ENCODE data around the gene CCDC148. TPM values are rescaled to one million over a fixed set of nuclear protein-coding genes. Genes with fewer than 3 reads are reported as not detected.
"Not testable (repeated sequence)": the region's sequence is repeated elsewhere in the genome, so short reads cannot be mapped to it uniquely, and the experiment has no call there.

CCDC148 gene
- total RNA-seq, 1 donor from 2014 or later = 2.4 TPM

- no peak overlapping the region for H3K9ac ChIP-seq (ENCODE audit: low read length)
- no peak overlapping the region for H3K27ac ChIP-seq (ENCODE audit: low read depth, low read length)
- FAIRE-seq = no peak
- no peaks in the 10 kb centered on the region for H4K20me1 ChIP-seq (ENCODE audit: insufficient read depth, low read length)
- TF ChIP-seq CTCF (IDR thresholded peaks at IDR 0.05; ENCODE audit: insufficient read depth, low read depth, low read length) = no peak
- no peak for TF ChIP-seq EZH2 (IDR thresholded peaks at IDR 0.05; ENCODE audit: insufficient read depth, low read length)
- no peaks in the 10 kb centered on the region for H3K79me2 ChIP-seq (ENCODE audit: insufficient read depth, low read length)
- H3K9me3 ChIP-seq (ENCODE audit: insufficient read depth, low read depth, low read length) = no peaks in the 10 kb centered on the region
- Mint-ChIP-seq H3K4me1 (ENCODE audit: low read depth, unreplicated experiment) (no peaks in the 10 kb centered on the region), H3K27ac (ENCODE audit: unreplicated experiment) (no peak overlapping the region), H3K27me3 (ENCODE audit: low read depth, unreplicated experiment) (no peaks in the 10 kb centered on the region), H3K4me3 (ENCODE audit: unreplicated experiment) (no peak overlapping the region), H3K9me3 (ENCODE audit: unreplicated experiment) (no peaks in the 10 kb centered on the region), H3K36me3 (ENCODE audit: low read depth, unreplicated experiment) (no peaks in the 10 kb centered on the region)
- no peak for DNase-seq (ENCODE audit: low read depth)
- no peaks in the 10 kb centered on the region for H3K36me3 ChIP-seq (ENCODE audit: insufficient read depth, low read length)
- no peak overlapping the region for H3K4me2 ChIP-seq (ENCODE audit: low read length)
- H3K4me1 ChIP-seq (ENCODE audit: insufficient read depth, low read length) = no peaks in the 10 kb centered on the region
- no peak overlapping the region for H2AFZ ChIP-seq (ENCODE audit: low read depth, low read length)
- H3K4me3 ChIP-seq (ENCODE audit: insufficient read depth, low read depth, low read length) = no peak overlapping the region
- no peaks in the 10 kb centered on the region for H3K27me3 ChIP-seq (ENCODE audit: insufficient read depth, low read length)
Observed at GRCh38 chr2:158443606-158444005, 12.9 kb downstream of the CCDC148 start.

- not testable (repeated sequence) for H3K9me3 ChIP-seq (ENCODE audit: insufficient read depth, low read depth, low read length); H3K9ac ChIP-seq (ENCODE audit: low read length); FAIRE-seq; H3K27ac Mint-ChIP-seq (ENCODE audit: unreplicated experiment); H3K4me1 ChIP-seq (ENCODE audit: insufficient read depth, low read length); H3K4me3 ChIP-seq (ENCODE audit: insufficient read depth, low read depth, low read length); H4K20me1 ChIP-seq (ENCODE audit: insufficient read depth, low read length); H3K36me3 ChIP-seq (ENCODE audit: insufficient read depth, low read length); H3K4me1 Mint-ChIP-seq (ENCODE audit: low read depth, unreplicated experiment); H3K36me3 Mint-ChIP-seq (ENCODE audit: low read depth, unreplicated experiment); H3K27ac ChIP-seq (ENCODE audit: low read depth, low read length); H3K79me2 ChIP-seq (ENCODE audit: insufficient read depth, low read length); H3K4me3 Mint-ChIP-seq (ENCODE audit: unreplicated experiment); H3K4me2 ChIP-seq (ENCODE audit: low read length); H2AFZ ChIP-seq (ENCODE audit: low read depth, low read length); DNase-seq (ENCODE audit: low read depth); H3K27me3 ChIP-seq (ENCODE audit: insufficient read depth, low read length); H3K27me3 Mint-ChIP-seq (ENCODE audit: low read depth, unreplicated experiment)
- H3K9me3 Mint-ChIP-seq (ENCODE audit: unreplicated experiment) = peaks cover 11% of the 10 kb centered on the region
Observed at GRCh38 chr2:158439062-158439461, 17.5 kb downstream of the CCDC148 start.

- peaks cover 16% of the 10 kb centered on the region for H3K9me3 Mint-ChIP-seq (ENCODE audit: unreplicated experiment)
- H3K36me3 Mint-ChIP-seq (ENCODE audit: low read depth, unreplicated experiment); H3K27me3 ChIP-seq (ENCODE audit: insufficient read depth, low read length); H3K36me3 ChIP-seq (ENCODE audit: insufficient read depth, low read length); H2AFZ ChIP-seq (ENCODE audit: low read depth, low read length); H3K4me1 Mint-ChIP-seq (ENCODE audit: low read depth, unreplicated experiment); H3K27ac Mint-ChIP-seq (ENCODE audit: unreplicated experiment); H3K79me2 ChIP-seq (ENCODE audit: insufficient read depth, low read length); H3K4me1 ChIP-seq (ENCODE audit: insufficient read depth, low read length); H3K4me3 ChIP-seq (ENCODE audit: insufficient read depth, low read depth, low read length); H4K20me1 ChIP-seq (ENCODE audit: insufficient read depth, low read length); FAIRE-seq; H3K9me3 ChIP-seq (ENCODE audit: insufficient read depth, low read depth, low read length); H3K27ac ChIP-seq (ENCODE audit: low read depth, low read length); H3K9ac ChIP-seq (ENCODE audit: low read length); H3K27me3 Mint-ChIP-seq (ENCODE audit: low read depth, unreplicated experiment); H3K4me3 Mint-ChIP-seq (ENCODE audit: unreplicated experiment); H3K4me2 ChIP-seq (ENCODE audit: low read length); DNase-seq (ENCODE audit: low read depth): not testable (repeated sequence)
Observed at GRCh38 chr2:158433716-158434115, 22.8 kb downstream of the CCDC148 start.

- no peaks in the 10 kb centered on the region for H3K36me3 ChIP-seq (ENCODE audit: insufficient read depth, low read length)
- no peaks in the 10 kb centered on the region for H3K27me3 ChIP-seq (ENCODE audit: insufficient read depth, low read length)
- no peak overlapping the region for H2AFZ ChIP-seq (ENCODE audit: low read depth, low read length)
- peaks cover 2% of the 10 kb centered on the region for H3K9me3 ChIP-seq (ENCODE audit: insufficient read depth, low read depth, low read length)
- H3K4me3 ChIP-seq (ENCODE audit: insufficient read depth, low read depth, low read length) = no peak overlapping the region
- H3K9ac ChIP-seq (ENCODE audit: low read length) = no peak overlapping the region
- H3K4me1 ChIP-seq (ENCODE audit: insufficient read depth, low read length) = no peaks in the 10 kb centered on the region
- Mint-ChIP-seq H3K36me3 (ENCODE audit: low read depth, unreplicated experiment) (peaks cover 4% of the 10 kb centered on the region), H3K27ac (ENCODE audit: unreplicated experiment) (no peak overlapping the region), H3K9me3 (ENCODE audit: unreplicated experiment) (peaks cover 22% of the 10 kb centered on the region), H3K27me3 (ENCODE audit: low read depth, unreplicated experiment) (no peaks in the 10 kb centered on the region), H3K4me3 (ENCODE audit: unreplicated experiment) (no peak overlapping the region), H3K4me1 (ENCODE audit: low read depth, unreplicated experiment) (no peaks in the 10 kb centered on the region)
- no peak for TF ChIP-seq EZH2 (IDR thresholded peaks at IDR 0.05; ENCODE audit: insufficient read depth, low read length)
- no peak for TF ChIP-seq CTCF (IDR thresholded peaks at IDR 0.05; ENCODE audit: insufficient read depth, low read depth, low read length)
- H4K20me1 ChIP-seq (ENCODE audit: insufficient read depth, low read length) = no peaks in the 10 kb centered on the region
- DNase-seq (ENCODE audit: low read depth) (no peak), FAIRE-seq (no peak)
- H3K79me2 ChIP-seq (ENCODE audit: insufficient read depth, low read length) = no peaks in the 10 kb centered on the region
- no peak overlapping the region for H3K4me2 ChIP-seq (ENCODE audit: low read length)
- H3K27ac ChIP-seq (ENCODE audit: low read depth, low read length) = no peak overlapping the region
Observed at GRCh38 chr2:158432117-158432516, 24.4 kb downstream of the CCDC148 start.
